SK-N-SH (cell line): ENCODE measurements around the gene SND1.

Experiments used
- CHD2 ChIP-seq: fragments of 150-350 bp; IDR thresholded peaks from 2 replicates; pipeline ENCODE4 v1.6.1; 2018; ENCODE audit warnings: low read length; ENCODE audit not compliant: partially characterized antibody
- ELF1 ChIP-seq: IDR thresholded peaks from 2 replicates; pipeline ENCODE4 v1.4.0; 2012
- GABPA ChIP-seq: IDR thresholded peaks from 2 replicates; pipeline ENCODE4 v1.4.0; 2012; ENCODE audit warnings: low read depth, mild to moderate bottlenecking
- MXI1 ChIP-seq: IDR thresholded peaks from 2 replicates; pipeline ENCODE4 v1.6.1; 2012; ENCODE audit warnings: mild to moderate bottlenecking, low read depth, low read length, improper control_type of control experiment
- POLR2AphosphoS5 ChIP-seq: IDR thresholded peaks from 2 replicates; pipeline ENCODE4 v1.6.1; 2012; ENCODE audit warnings: low read depth, low read length
- RFX5 ChIP-seq: IDR thresholded peaks from 2 replicates; pipeline ENCODE4 v1.6.1; 2012; ENCODE audit warnings: mild to moderate bottlenecking, improper control_type of control experiment, low read length
- SIN3A ChIP-seq: IDR thresholded peaks from 2 replicates; pipeline ENCODE4 v1.6.1; 2012; ENCODE audit warnings: low read depth, mild to moderate bottlenecking, low read length, moderate library complexity, borderline replicate concordance
- TCF12 ChIP-seq: IDR thresholded peaks from 2 replicates; pipeline ENCODE4 v1.4.0; 2012
- YY1 ChIP-seq: IDR thresholded peaks from 2 replicates; pipeline ENCODE4 v1.4.0; 2012; ENCODE audit warnings: low read depth, mild to moderate bottlenecking
- TF ChIP-seq, protein P1 (sequence below): fragments of 200-600 bp; sonication (generic); IDR thresholded peaks from 2 replicates; pipeline ENCODE4 v1.6.1; 2017; ENCODE audit warnings: antibody characterized with exemption, mild to moderate bottlenecking, moderate library complexity
- TF ChIP-seq, protein P2 (sequence below): fragments of 150-350 bp; IDR thresholded peaks from 2 replicates; pipeline ENCODE4 v1.6.1; 2017; ENCODE audit warnings: antibody characterized with exemption, low read length, low read depth, borderline replicate concordance
- TF ChIP-seq, protein P3 (sequence below): IDR thresholded peaks from 2 replicates; pipeline ENCODE4; 2012

DNA sequence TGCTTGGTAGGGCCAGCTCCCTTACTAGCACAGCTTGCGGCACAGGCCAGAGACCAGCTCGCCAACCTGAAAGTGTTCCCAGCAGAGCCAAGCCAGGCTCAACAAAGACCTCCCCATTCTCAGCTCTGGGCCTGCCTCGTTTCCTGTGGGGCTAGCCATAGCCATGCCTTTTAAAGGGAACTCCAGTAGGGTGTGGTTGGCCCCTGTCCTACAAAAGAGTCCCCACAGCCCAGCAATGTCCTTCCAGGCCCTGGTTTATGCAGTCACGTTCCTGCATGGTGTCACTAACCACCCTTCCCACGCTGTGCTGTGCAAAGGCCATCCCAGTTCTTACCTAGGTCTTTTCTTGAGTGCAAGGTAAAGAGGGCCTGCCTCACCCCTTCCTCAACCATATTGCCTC, 467.0 kb downstream of the SND1 start:
- TF ChIP-seq, protein P1, sequence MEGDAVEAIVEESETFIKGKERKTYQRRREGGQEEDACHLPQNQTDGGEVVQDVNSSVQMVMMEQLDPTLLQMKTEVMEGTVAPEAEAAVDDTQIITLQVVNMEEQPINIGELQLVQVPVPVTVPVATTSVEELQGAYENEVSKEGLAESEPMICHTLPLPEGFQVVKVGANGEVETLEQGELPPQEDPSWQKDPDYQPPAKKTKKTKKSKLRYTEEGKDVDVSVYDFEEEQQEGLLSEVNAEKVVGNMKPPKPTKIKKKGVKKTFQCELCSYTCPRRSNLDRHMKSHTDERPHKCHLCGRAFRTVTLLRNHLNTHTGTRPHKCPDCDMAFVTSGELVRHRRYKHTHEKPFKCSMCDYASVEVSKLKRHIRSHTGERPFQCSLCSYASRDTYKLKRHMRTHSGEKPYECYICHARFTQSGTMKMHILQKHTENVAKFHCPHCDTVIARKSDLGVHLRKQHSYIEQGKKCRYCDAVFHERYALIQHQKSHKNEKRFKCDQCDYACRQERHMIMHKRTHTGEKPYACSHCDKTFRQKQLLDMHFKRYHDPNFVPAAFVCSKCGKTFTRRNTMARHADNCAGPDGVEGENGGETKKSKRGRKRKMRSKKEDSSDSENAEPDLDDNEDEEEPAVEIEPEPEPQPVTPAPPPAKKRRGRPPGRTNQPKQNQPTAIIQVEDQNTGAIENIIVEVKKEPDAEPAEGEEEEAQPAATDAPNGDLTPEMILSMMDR = no peak
- TF ChIP-seq, protein P2, sequence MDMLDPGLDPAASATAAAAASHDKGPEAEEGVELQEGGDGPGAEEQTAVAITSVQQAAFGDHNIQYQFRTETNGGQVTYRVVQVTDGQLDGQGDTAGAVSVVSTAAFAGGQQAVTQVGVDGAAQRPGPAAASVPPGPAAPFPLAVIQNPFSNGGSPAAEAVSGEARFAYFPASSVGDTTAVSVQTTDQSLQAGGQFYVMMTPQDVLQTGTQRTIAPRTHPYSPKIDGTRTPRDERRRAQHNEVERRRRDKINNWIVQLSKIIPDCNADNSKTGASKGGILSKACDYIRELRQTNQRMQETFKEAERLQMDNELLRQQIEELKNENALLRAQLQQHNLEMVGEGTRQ = no peak
- TF ChIP-seq YY1 = no peak
- TF ChIP-seq POLR2AphosphoS5 = no peak
- no peak for TF ChIP-seq RFX5
- TF ChIP-seq, protein P3, sequence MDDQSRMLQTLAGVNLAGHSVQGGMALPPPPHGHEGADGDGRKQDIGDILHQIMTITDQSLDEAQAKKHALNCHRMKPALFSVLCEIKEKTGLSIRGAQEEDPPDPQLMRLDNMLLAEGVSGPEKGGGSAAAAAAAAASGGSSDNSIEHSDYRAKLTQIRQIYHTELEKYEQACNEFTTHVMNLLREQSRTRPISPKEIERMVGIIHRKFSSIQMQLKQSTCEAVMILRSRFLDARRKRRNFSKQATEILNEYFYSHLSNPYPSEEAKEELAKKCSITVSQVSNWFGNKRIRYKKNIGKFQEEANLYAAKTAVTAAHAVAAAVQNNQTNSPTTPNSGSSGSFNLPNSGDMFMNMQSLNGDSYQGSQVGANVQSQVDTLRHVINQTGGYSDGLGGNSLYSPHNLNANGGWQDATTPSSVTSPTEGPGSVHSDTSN = no peak
- no peak for TF ChIP-seq MXI1
- TF ChIP-seq ELF1 = no peak
- no peak for TF ChIP-seq SIN3A
- no peak for TF ChIP-seq CHD2
- no peak for TF ChIP-seq GABPA
- TF ChIP-seq TCF12 = no peak
